K562 (cell line): ENCODE measurements around the gene ARHGEF10L. TPM values are rescaled to one million over a fixed set of nuclear protein-coding genes. Genes with fewer than 3 reads are reported as not detected.

ENCODE experiments used
- ATAC-seq: fragments of 200-7000 bp; cut with Tn5 transposase; 3 replicates; pipeline ENCODE4 v1.9.1; 2020; ENCODE audit warnings: moderate library complexity
- BruUV-seq: library from RNA; stranded (reverse); fragments of 400-500 nt; replicated peaks from 2 replicates; lab custom pipeline; 2021; lab: Mats Ljungman, UMichigan
- CTCF ChIA-PET: fragments of 300-600 bp; formaldehyde crosslinking; extraction: SDS; loops from one replicate; lab custom pipeline; 2021; ENCODE audit warnings: low intra/inter-chr PET ratio; lab: Yijun Ruan, JAX
- POLR2A ChIA-PET: fragments of 300-600, 350-650 bp; sonication (Branson Sonifier 250); formaldehyde crosslinking; extraction: SDS; loops from one replicate; lab custom pipeline; 2021; ENCODE audit warnings: antibody characterized with exemption, inconsistent platforms; lab: Yijun Ruan, JAX
- DNase-seq, 4 experiments: peaks; one replicate each; pipeline versions ENCODE4 v3.0.0 to v3.0.0-alpha.2; 2011 to 2018; ENCODE audit warnings: low spot score in 3 of 4, mixed read lengths in 3 of 4; ENCODE audit errors: extremely low read depth in 1 of 4
- FAIRE-seq: peaks from 2 replicates; lab custom pipeline; 2011; peaks lifted over from hg19 to GRCh38; lab: Jason Lieb, UNC
- H2AFZ ChIP-seq: 2 replicates; pipeline ENCODE4 v1.6.0; 2011; ENCODE audit warnings: low read depth, low read length, control low read depth, inconsistent platforms
- H3K27ac ChIP-seq: fragments of 200-600 bp; 3 replicates; pipeline ENCODE4 v1.8.0; 2011; ENCODE audit warnings: low read depth, mild to moderate bottlenecking, control low read depth, inconsistent platforms, low read length, moderate library complexity, mixed read lengths; ENCODE audit errors: extremely low read depth
- H3K27me3 ChIP-seq, 2 experiments: fragments of 300-600 bp in 1 of 2; 2 replicates in 1 of 2; 3 replicates in 1 of 2; pipeline versions ENCODE4 v1.6.0 to v1.8.0; 2011; ENCODE audit warnings: inconsistent platforms in 2 of 2, low read length in 2 of 2, mild to moderate bottlenecking in 1 of 2, mixed read lengths in 1 of 2, moderate library complexity in 1 of 2; ENCODE audit not compliant: control insufficient read depth in 2 of 2, insufficient read depth in 2 of 2
- H3K36me3 ChIP-seq: fragments of 300-600 bp; 3 replicates; pipeline ENCODE4 v1.8.0; 2011; ENCODE audit warnings: mild to moderate bottlenecking, low read length, inconsistent platforms; ENCODE audit not compliant: control insufficient read depth, insufficient read depth
- H3K4me1 ChIP-seq, 2 experiments: fragments of 200-600 bp in 1 of 2; replicated peaks in 1 of 2; 2 replicates in 1 of 2; 3 replicates in 1 of 2; pipeline versions ENCODE4 v1.5.1 to v1.8.0; 2011; ENCODE audit warnings: inconsistent platforms in 2 of 2, low read length in 2 of 2, mild to moderate bottlenecking in 1 of 2, mixed read lengths in 1 of 2, moderate library complexity in 1 of 2; ENCODE audit not compliant: control insufficient read depth in 2 of 2, insufficient read depth in 2 of 2
- H3K4me2 ChIP-seq: 2 replicates; pipeline ENCODE4 v1.6.1; 2011; ENCODE audit warnings: low read length, control low read depth, inconsistent platforms, mixed read lengths; ENCODE audit not compliant: insufficient read depth
- H3K4me3 ChIP-seq: fragments of 200-600 bp; sonication (generic), shearing (Covaris generic); 2 replicates; pipeline ENCODE4 v1.5.1; 2016; ENCODE audit warnings: control low read depth, inconsistent platforms
- H3K79me2 ChIP-seq: fragments of 200-600 bp; 3 replicates; pipeline ENCODE4 v1.8.0; 2011; ENCODE audit warnings: low read length, inconsistent platforms; ENCODE audit not compliant: control insufficient read depth, insufficient read depth
- H3K9ac ChIP-seq, 2 experiments: 2 replicates each; pipeline versions ENCODE4 v1.6.0 to v1.6.1; 2011; ENCODE audit warnings: low read depth in 2 of 2, low read length in 2 of 2, control low read depth in 1 of 2, inconsistent platforms in 1 of 2, mild to moderate bottlenecking in 1 of 2, mixed read lengths in 1 of 2; ENCODE audit not compliant: insufficient read depth in 1 of 2
- H3K9me1 ChIP-seq: one replicate; pipeline ENCODE4 v1.6.0; 2011; ENCODE audit warnings: inconsistent platforms, mild to moderate bottlenecking, low read length, moderate library complexity; ENCODE audit not compliant: control insufficient read depth, insufficient read depth
- H3K9me3 ChIP-seq: replicated peaks from 2 replicates; pipeline ENCODE4 v1.5.1; 2011; ENCODE audit warnings: low read depth, low read length, inconsistent platforms; ENCODE audit not compliant: control insufficient read depth, insufficient read depth
- H4K20me1 ChIP-seq: replicated peaks from 2 replicates; pipeline ENCODE4 v1.6.1; 2011; ENCODE audit warnings: low read length, inconsistent platforms, mixed read lengths; ENCODE audit not compliant: control insufficient read depth, insufficient read depth
- ETV5 ChIP-seq: sonication (generic); formaldehyde crosslinking; IDR thresholded peaks from 2 replicates; pipeline ENCODE4 v1.4.0; 2020; ENCODE audit warnings: low read depth, mild to moderate bottlenecking, missing genetic modification reagents
- ZC3H11A ChIP-seq: IDR thresholded peaks from 2 replicates; pipeline ENCODE4 v1.6.1; 2012; ENCODE audit warnings: low read depth, low read length, improper control_type of control experiment
- ZNF79 ChIP-seq: fragments of 250-450 bp; sonication (Bioruptor Pico); IDR thresholded peaks from 2 replicates; pipeline ENCODE4 v1.4.0; 2020; ENCODE audit warnings: low read depth, mild to moderate bottlenecking, moderate library complexity
- WGBS: fragments of 100-300 bp; shearing (Covaris generic); methylation state at CpG from one replicate; pipeline ENCODE4 v1.1.6; 2016; ENCODE audit warnings: low coverage, mixed read lengths; ENCODE audit not compliant: insufficient coverage; ENCODE audit errors: missing lambda C conversion rate; 5-methylcytosine and 5-hydroxymethylcytosine counted together
- in situ Hi-C: fragments of 300-500 bp; cut with MboI; formaldehyde crosslinking; loops from 4 replicates; pipeline ENCODE4 v1.15.0; 2018; ENCODE audit warnings: inconsistent platforms, mixed read lengths
- intact Hi-C: fragments of 100-400 bp; cut with micrococcal nuclease; formaldehyde crosslinking; loops from 2 replicates; pipeline ENCODE4 v1.14.2; 2022
- polyA plus RNA-seq, 8 experiments: library from polyadenylated mRNA; depleted of rRNA in 4 of 8; stranded (reverse) in 5 of 8; unstranded in 3 of 8; fragments of >200 nt; fragmentation: Nextera tagmentation in 2 of 8; fragmentation: Illumina TruSeq in 1 of 8; extraction: Ambion mirVana in 2 of 8; extraction: Trizol in 1 of 8; gene quantifications; 2 replicates each; pipeline versions ENCODE4 v1.2.1 to v1.2.3, GENCODE V29; 2011 to 2014; ENCODE audit warnings: inconsistent platforms in 1 of 8, missing spikeins in 1 of 8
- total RNA-seq, 7 experiments: library from RNA; depleted of rRNA in 6 of 7; stranded (reverse); fragments of >200 nt in 6 of 7; fragmentation: Illumina TruSeq in 2 of 7; extraction: Trizol in 2 of 7; gene quantifications; 2 replicates each; pipeline versions ENCODE4 v1.2.1 to v1.2.3, GENCODE V29; 2011 to 2021; ENCODE audit warnings: low replicate concordance in 1 of 7
- TF ChIP-seq, protein P1 (sequence below): fragments of 450-650 bp; formaldehyde crosslinking; IDR thresholded peaks from 2 replicates; pipeline ENCODE4 v1.4.0; 2020; ENCODE audit warnings: mild to moderate bottlenecking

Gene ARHGEF10L
- total and polyA plus RNA-seq, 9 of the 15 experiments (the other 6 are each of a cell fraction or from before 2014, with no cell fraction given): 0.09 to 0.13 TPM; not detected in 7

DNA sequence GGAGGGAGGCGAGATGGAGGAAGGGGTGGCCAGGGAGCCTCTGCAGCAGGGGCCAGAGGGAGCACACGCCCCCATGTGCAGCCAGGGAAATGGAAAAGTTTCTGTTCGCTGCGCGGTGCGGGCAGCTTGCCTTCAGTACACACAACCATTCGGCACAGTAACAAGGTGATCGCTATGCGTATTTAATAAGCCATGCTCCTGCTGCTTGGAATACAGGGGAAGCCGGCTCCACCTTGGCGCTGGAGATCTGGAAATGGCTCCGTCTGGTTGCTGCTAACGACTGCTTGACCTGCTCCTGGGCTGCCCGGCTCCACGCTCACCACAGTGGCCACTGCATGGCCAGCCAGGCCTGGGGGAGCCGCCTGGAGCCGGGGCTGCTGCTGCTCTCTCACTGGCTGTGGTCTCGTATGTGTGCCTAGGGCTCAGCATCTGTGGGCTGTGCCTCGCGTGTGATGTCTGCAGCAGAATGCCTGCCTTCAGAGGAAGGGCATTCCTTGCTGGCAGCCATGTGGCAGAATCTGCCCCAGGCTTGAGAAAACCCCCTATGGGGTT is 129.2 kb downstream of the ARHGEF10L start:
- in situ Hi-C loops (loop anchor here (10.0 kb wide), 2 partner anchors 156 to 906 kb away; no protein-coding TSS in a partner anchor), intact Hi-C loops (loop anchor here (10.0 kb wide), 1 partner anchor 436 kb away; the partner anchor contains the start of gene IGSF21)
- Histone ChIP-seq H3K4me2 (no peak overlapping the region), H3K36me3 (no peaks in the 10 kb centered on the region), H3K4me3 (no peak overlapping the region), H4K20me1 (peaks cover 11% of the 10 kb centered on the region; the same call in 1 of the 2 replicates), H3K9ac (no peak overlapping the region), H3K9me1 (peaks cover 3% of the 10 kb centered on the region), H3K4me1 (peaks cover 0 to 4% of the 10 kb centered on the region in 2 experiments; a peak in 1 of 5 replicates), H3K79me2 (no peaks in the 10 kb centered on the region), H3K9me3 (no peaks in the 10 kb centered on the region), H3K27me3 (peaks cover 17 to 56% of the 10 kb centered on the region in 2 experiments), H2AFZ (no peak overlapping the region), H3K27ac (no peak overlapping the region)
- ATAC-seq (no peak), FAIRE-seq (no peak), DNase-seq (no peak)
- ChIA-PET CTCF (no interaction called here), POLR2A (interaction anchor here (0.6 to 0.8 kb wide), 3 partner anchors 10 to 227 kb away, joined by 3 to 4 read pairs (median 4); no protein-coding TSS in a partner anchor)
- WGBS: 1% methylated on average over 20 of the region's 20 CpGs
- no peak for TF ChIP-seq ZC3H11A
- no peak for TF ChIP-seq ZNF79
- TF ChIP-seq, protein P1, sequence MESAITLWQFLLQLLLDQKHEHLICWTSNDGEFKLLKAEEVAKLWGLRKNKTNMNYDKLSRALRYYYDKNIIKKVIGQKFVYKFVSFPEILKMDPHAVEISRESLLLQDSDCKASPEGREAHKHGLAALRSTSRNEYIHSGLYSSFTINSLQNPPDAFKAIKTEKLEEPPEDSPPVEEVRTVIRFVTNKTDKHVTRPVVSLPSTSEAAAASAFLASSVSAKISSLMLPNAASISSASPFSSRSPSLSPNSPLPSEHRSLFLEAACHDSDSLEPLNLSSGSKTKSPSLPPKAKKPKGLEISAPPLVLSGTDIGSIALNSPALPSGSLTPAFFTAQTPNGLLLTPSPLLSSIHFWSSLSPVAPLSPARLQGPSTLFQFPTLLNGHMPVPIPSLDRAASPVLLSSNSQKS: no peak
- no peak for TF ChIP-seq ETV5 (CRISPR knock-in tag)
- BruUV-seq: no TSS peak
